NCI-H187 treated with DMSO at 0.1 percent for 48 hours (cell line): ENCODE measurements around the gene GREB1.

ENCODE experiments used
- DNase-seq: peaks from one replicate; lab custom pipeline; 2025; lab: John Stamatoyannopoulos, UW

Gene GREB1

GRCh38 chr2:11539317-11540147 is 5.7 kb downstream of the GREB1 start:
- DNase-seq, result no peak

- DNase-seq, result peak; percentile 94
Observed at GRCh38 chr2:11540148-11540995, 6.5 kb downstream of the GREB1 start.

GRCh38 chr2:11540996-11541692 is 7.3 kb downstream of the GREB1 start:
- DNase-seq, result no peak

DNA sequence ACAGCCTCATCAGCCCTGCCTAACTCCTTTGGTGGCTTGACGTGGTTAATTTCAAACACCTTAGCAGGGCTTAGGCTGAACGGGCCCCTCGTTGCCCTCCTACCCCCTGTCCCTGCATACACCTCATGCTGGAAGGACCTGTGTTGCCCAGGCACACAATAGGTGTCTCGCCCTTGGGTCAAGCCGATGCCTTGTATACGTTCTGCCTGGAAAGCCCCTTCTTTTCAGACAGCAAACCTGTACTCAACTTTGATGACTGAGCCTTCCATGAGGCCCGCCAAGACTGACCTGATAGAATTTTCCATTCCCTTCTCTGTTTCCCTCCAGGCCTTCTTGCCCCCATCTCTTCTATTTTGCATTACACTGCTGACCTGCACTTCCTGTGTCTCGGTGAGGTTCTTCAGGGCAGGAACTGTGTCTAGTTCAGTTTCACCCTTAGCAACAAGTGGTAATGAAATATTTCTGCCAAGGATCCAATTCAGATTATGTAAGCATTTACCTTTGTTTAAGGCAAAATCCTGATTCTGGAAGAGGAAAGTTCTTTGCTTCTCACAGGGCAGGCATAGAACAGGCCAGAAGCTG is 7.9 kb downstream of the GREB1 start:
- no peak for DNase-seq

DNA sequence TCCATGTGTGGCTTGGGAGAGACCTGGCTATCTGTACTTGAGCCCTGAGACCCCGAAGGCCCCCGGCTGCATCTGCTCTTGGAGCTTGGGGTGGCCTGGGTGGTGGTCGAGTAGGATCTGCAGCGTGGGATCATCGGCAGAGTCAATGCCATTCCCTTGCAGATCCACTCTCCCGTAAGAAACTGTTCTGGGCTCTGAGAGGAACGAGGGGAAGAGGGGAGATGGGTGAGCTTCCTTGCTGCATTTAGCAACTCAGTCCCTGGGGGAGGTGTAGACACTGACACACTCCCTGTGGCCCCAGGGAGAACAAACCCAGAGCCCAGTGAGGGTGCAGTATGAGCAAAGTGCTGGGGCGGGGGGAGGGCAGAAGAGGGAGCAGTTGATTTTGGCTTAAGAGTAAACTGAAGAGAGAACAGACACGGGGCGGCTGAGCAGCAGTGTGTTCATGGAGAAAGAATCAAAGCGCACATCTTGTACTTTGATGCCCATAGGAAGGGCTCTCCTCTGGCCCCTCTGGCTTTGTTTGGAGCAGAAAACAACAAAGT is 8.5 kb downstream of the GREB1 start:
- DNase-seq, result no peak

GRCh38 chr2:11543337-11544216 is 9.7 kb downstream of the GREB1 start:
- DNase-seq, result no peak

- no peak for DNase-seq
Observed at GRCh38 chr2:11546072-11546471, 12.2 kb downstream of the GREB1 start.

DNA sequence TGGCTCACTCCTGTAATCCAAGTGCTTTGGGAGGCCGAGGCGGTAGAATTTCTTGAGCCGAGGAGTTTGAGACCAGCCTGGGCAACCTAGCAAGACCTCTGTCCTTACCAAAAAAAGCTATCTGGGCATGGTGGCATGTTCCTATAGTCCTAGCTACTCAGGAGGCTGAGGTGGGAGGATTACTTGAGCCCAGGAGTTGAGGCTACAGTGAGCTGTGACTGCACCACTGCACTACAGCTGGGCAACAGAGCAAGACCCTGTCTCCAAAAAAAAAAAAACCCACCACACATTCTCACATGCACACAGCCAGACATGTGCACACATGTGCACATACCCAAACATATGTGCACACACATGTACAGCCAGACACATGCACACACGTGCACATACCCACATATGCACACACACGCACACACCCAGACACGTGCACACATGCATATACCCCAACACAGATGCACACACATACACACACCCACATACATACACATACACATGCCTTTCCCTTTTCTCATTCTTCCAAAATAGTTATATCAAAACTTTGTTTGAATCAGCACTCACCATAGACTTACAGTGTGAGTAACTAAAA is 14.2 kb downstream of the GREB1 start:
- no peak for DNase-seq

DNA sequence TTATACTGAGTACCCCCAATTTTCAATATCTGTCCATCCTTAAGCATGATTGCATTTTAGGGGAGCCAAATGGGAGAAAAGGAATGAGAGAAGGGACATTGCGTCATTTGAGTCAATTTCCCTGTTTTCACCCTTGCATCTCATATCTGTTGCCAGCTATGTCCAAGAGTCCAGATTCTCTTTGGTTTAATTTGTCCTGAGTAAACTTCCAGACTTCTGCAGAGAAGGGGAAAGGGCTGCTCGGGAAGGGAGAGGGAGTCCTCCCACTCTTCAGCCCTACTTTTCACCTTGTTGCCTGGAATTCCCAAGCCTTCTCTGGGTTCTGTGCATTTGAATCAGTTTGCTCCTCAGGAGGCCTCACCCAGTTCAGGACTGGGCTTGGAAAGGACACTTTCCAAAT is 16.5 kb downstream of the GREB1 start:
- DNase-seq, result no peak

DNA sequence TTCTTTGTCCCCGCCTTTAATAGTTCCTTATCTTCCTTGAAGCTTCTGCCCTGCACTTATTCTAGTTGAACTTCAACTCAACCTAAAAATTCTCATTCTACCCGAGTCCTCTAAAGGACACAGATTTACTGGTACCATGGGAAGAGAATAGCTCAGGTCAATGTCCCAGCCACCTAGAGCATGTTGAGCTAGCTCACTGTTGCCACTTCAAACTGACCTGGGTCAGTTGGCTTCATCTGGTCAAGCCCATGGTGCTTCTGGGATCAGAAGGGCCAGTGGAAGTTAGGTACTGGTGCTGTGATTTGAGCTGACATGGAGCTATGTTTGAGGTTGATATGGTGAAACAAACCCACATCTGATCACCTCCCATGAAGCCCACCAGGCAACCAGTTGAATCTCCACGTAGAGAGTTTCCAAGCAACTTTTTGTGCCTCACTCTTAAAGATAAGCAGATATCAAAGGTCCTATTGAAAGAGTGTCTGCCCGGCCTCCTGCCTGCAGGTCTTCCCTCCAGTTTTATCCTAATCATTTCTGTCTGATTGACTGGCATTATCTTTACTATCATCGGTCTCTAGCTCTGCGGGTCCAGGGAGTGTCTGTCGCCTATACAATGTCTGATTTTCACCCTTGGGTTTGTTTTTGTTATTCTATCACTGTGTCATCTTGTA is 17.2 kb downstream of the GREB1 start:
- DNase-seq, result no peak

DNA sequence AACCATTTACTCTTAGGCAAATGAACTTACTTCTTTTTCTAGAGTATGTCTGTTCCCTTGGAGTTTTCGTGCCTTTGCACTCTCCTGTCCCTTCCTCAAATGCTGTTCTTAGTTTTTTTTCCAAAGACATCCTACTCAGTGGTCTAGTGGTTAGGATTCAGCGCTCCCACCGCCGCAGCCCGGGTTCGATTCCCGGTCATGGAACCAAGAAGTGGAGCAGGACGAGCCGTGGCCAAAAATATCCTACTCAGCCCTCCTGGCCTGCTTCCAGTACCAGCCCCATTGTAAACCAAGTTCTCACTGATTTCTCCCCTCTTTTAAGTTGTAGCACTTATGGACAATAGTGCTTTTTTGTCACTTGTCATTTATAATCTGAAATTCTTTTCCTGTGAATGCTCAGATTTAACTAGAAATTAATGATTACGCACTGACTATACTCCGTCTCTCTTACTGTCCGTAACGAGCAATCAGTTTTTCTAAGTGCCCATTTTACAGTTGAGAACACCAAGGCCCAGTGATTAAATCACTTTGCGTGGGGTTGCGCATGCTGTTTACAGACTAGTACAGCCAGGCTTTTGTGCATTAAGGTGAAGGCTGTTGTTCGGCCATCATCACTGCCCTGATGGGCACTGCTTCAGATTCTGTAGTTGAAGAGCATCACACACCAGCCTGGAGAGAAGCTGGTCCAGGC is 17.9 kb downstream of the GREB1 start:
- no peak for DNase-seq

- DNase-seq, result no peak
Observed at GRCh38 chr2:11552260-11552638, 18.4 kb downstream of the GREB1 start.

DNA sequence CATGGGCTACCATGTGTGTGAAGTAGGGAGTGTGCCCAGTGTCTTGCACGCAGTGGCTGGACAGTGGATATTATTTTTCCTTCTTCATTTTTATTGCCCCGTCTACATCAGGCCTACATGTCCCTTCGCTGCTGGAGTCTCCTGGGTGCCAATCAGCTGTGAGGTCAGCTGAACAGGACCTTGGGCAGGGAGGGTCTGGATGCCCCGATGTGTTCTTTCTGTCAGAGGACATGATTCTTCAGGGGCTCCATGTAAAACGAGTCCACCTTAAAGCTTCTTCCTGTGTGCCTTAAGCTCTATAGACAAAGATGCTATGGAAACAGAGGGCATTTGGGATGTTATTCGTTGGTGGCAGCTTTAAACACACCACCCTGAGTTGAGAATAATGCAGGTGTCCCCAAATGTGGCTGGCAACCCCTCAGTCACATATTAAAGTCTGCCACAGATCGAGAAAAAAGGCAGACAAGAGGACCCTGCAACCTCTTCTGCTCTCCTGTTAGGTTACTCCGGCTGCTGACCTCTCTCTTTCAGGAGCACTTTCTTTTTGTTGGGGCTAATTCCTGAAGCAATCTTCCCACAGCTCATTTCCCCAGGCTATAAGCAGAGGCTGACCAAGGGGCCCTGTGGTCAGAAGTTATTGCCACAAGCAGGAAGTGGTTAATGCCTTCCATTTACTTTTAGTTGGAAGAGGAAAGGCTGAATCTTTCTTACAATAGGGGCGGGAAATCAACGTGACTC is 20.0 kb downstream of the GREB1 start:
- DNase-seq, result no peak

GRCh38 chr2:11554399-11554716 is 20.5 kb downstream of the GREB1 start:
- no peak for DNase-seq

DNA sequence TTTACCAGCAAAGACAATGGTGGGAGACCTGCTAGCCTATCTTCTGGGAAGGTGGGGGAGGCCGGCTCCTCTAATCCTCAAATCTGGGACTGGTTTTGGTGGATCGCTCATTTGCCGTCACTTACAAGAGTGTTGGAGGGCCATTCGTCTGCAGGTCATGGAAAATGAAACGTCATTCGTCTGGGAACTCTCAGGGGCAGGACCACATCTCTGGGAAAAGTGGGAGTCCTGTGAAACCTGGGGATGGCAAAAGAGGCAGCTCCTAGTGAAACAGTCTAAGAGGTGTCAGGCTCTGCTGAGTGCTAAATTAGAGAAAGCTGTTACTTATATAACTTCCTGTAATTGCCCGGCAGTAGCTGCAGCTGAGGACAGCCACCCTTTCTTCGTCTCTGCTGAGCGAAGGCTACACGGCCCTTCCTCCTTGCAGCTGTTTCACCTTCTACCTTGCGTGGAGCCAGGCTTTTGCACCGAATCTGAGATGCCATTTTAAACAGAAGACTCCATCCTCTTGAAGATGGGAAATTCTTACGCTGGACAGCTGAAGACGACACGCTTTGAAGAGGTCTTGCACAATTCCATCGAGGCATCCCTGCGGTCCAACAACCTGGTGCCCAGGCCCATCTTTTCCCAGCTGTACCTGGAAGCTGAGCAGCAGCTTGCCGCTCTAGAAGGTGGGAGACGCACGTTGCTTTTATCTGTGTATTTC is 22.4 kb downstream of the GREB1 start:
- DNase-seq, result no peak

- DNase-seq, result no peak
Observed at GRCh38 chr2:11558214-11558886, 24.5 kb downstream of the GREB1 start.

GRCh38 chr2:11559066-11559785 is 25.4 kb downstream of the GREB1 start:
- no peak for DNase-seq
